Skeletal muscle cell (primary cell): ENCODE data around the gene SPNS3.

Source experiments
- DNase-seq: peaks from one replicate; pipeline ENCODE4 v3.0.0-alpha.2; 2010; ENCODE audit warnings: low read depth
- H3K4me3 ChIP-seq: 2 replicates; pipeline ENCODE4 v1.5.1; 2011; ENCODE audit warnings: low read depth, mild to moderate bottlenecking, control low read depth, low read length, moderate library complexity

Gene SPNS3

GRCh38 chr17:4483012-4483840 lies 49.5 kb downstream of the SPNS3 start:
- DNase-seq: no peak
- no peak overlapping the region for H3K4me3 ChIP-seq

- no peak for DNase-seq
- no peak overlapping the region for H3K4me3 ChIP-seq
These were observed 52.2 kb downstream of the SPNS3 start for GRCh38 chr17:4485676-4486646.

GRCh38 chr17:4487296-4487695 lies 53.6 kb downstream of the SPNS3 start:
- no peak overlapping the region for H3K4me3 ChIP-seq
- no peak for DNase-seq

- H3K4me3 ChIP-seq: no peak overlapping the region
- DNase-seq: no peak
These were observed 54.3 kb downstream of the SPNS3 start for GRCh38 chr17:4487820-4488716.

GRCh38 chr17:4488989-4489595 lies 55.4 kb downstream of the SPNS3 start:
- H3K4me3 ChIP-seq: no peak overlapping the region
- no peak for DNase-seq

- no peak for DNase-seq
These were observed 56.4 kb downstream of the SPNS3 start for GRCh38 chr17:4490109-4490591.

GRCh38 chr17:4490637-4491061 lies 56.9 kb downstream of the SPNS3 start:
- H3K4me3 ChIP-seq: no peak overlapping the region
- DNase-seq: no peak

More at GRCh38 chr17:4490109-4490591, 56.4 kb downstream of the SPNS3 start:
- H3K4me3 ChIP-seq: no peak overlapping the region

GRCh38 chr17:4492721-4493561 lies 59.2 kb downstream of the SPNS3 start:
- no peak overlapping the region for H3K4me3 ChIP-seq
- no peak for DNase-seq

- no peak overlapping the region for H3K4me3 ChIP-seq
These were observed 63.5 kb downstream of the SPNS3 start for GRCh38 chr17:4497101-4497824.

GRCh38 chr17:4498461-4499397 lies 65.0 kb downstream of the SPNS3 start, which contains the start of gene SPNS2:
TSS of gene SPNS2 (plus strand) at chr17:4498881. CDS start at chr17:4499048, 167 bp downstream.
- H3K4me3 ChIP-seq: peak within 1 kb of the TSS; percentile 25
- no peak for DNase-seq

More at GRCh38 chr17:4497101-4497824, 63.5 kb downstream of the SPNS3 start:
- no peak for DNase-seq

- DNase-seq: no peak
These were observed 65.9 kb downstream of the SPNS3 start for GRCh38 chr17:4499431-4500190.

GRCh38 chr17:4500191-4500571 lies 66.4 kb downstream of the SPNS3 start:
- no peak overlapping the region for H3K4me3 ChIP-seq
- DNase-seq: no peak

More at GRCh38 chr17:4499431-4500190, 65.9 kb downstream of the SPNS3 start:
- peak overlapping the region; percentile 9 for H3K4me3 ChIP-seq

GRCh38 chr17:4501295-4501949 lies 67.7 kb downstream of the SPNS3 start:
- no peak overlapping the region for H3K4me3 ChIP-seq
- no peak for DNase-seq

- no peak for DNase-seq
- H3K4me3 ChIP-seq: no peak overlapping the region
These were observed 68.9 kb downstream of the SPNS3 start for GRCh38 chr17:4502466-4503154.
